GM08714 (cell line): Measurements from ENCODE around the gene NTF3.

ENCODE experiments used
- H3K4me3 ChIP-seq: fragments of 200-500 bp; sonication (Bioruptor generic); 2 replicates; pipeline ENCODE4 v1.5.1; 2014; ENCODE audit warnings: mild to moderate bottlenecking, low read length, inconsistent platforms
- ZNF274 ChIP-seq: IDR thresholded peaks from 2 replicates; pipeline ENCODE4 v1.6.1; 2012; ENCODE audit warnings: mild to moderate bottlenecking, low read depth, low read length

Gene NTF3

DNA sequence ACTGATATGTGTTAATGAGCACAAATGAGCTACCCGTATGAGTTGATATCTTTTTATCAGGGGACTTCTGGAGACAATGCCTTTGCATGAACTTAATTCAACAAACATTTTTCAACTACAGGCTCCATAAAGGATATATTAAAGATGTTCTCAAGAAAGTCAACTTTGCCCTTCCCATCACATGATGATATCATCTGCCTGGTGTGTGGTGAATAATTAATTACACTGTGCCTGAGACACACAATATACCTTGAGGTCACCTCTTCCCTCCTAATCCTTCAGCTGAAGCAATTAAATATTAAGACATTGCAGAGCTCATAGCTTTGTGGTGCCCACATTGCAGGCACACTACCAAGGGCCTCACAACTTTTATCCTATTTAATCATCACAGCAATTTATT, 22.3 kb upstream of the NTF3 start:
- no peak for TF ChIP-seq ZNF274
- no peak overlapping the region for H3K4me3 ChIP-seq

DNA sequence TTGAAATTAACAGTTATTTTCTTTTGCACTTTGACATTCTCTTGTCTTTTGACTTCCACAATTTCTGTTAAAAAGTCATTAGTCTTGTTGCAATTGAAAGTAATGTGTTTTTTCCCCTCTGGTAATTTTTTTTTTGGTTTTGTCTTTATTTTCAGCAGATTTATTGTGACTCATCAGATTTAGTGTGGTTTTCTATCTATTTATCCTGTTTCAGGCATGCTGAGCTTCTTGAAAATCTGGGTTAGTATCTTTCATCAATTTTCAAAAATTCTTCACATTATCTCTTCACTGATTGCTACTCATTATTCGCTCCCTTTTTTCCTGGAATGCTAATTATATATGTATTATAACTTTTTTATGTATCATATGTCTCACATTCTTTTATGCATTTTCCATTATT, 15.3 kb upstream of the NTF3 start:
- TF ChIP-seq ZNF274, result no peak
- no peak overlapping the region for H3K4me3 ChIP-seq

DNA sequence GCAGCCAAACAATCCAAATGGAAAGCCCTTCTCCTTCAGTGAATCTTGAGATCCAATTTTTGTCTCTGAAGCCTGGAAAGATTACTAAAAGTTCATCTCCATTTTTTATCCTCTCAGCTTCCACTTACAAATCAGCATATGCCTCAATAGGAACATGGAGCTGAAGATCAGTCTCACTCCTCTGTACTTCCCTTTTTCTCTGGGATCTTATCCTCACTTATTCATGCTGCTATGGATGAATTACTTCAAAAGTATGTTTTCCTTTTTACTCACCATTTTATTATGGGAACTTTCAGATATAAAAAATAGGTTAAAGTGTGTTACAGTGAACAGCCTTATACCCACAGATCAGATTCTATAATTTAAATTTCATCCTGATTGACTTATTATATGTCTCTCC, 14.4 kb upstream of the NTF3 start:
- no peak for TF ChIP-seq ZNF274
- H3K4me3 ChIP-seq, result no peak overlapping the region

DNA sequence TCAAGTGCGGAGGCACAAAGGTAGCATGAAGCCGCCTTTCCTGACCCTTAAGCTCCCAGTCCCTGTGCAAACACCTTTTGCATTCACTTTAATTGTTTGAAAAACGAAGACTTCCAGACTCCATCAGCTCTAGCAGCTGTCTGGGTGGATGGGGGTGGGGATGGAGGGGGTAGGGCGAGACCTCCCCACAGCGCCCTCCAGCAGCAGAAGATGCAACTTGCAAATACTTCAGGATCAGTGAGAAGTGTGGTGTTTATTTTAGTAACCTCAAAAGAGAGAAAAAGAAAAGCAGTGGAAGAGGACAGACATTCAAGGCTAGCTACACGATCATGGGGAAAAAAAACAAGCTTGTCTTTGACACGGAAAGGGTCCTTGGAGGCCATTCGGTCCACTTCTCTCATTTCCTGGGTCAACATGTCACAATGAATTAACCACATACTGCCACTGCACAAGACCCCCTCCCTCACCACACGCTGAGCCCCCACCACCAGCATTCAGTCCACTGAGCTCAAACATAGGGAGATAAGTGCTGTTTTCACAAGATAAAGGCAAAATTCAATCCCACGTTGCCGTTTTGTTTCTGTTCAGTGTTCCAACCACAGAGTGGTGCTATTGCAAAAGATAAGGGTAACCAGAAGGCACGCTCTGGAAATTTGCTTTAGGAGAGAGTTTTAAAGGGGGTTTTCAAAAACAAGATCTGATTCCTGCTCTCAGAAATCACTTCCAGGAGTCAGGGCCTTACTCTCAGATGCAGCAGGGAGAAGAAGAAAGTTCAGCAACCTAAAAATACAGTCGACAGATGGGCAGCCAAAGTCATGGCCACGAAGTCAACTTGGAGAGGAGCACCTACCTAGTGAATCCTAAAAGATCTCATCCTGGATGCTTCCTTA, 3.3 kb upstream of the NTF3 start:
- no peak overlapping the region for H3K4me3 ChIP-seq
- no peak for TF ChIP-seq ZNF274

GRCh38 chr12:5429741-5430557, 2.0 kb upstream of the NTF3 start:
- TF ChIP-seq ZNF274, result no peak
- H3K4me3 ChIP-seq, result no peak overlapping the region

DNA sequence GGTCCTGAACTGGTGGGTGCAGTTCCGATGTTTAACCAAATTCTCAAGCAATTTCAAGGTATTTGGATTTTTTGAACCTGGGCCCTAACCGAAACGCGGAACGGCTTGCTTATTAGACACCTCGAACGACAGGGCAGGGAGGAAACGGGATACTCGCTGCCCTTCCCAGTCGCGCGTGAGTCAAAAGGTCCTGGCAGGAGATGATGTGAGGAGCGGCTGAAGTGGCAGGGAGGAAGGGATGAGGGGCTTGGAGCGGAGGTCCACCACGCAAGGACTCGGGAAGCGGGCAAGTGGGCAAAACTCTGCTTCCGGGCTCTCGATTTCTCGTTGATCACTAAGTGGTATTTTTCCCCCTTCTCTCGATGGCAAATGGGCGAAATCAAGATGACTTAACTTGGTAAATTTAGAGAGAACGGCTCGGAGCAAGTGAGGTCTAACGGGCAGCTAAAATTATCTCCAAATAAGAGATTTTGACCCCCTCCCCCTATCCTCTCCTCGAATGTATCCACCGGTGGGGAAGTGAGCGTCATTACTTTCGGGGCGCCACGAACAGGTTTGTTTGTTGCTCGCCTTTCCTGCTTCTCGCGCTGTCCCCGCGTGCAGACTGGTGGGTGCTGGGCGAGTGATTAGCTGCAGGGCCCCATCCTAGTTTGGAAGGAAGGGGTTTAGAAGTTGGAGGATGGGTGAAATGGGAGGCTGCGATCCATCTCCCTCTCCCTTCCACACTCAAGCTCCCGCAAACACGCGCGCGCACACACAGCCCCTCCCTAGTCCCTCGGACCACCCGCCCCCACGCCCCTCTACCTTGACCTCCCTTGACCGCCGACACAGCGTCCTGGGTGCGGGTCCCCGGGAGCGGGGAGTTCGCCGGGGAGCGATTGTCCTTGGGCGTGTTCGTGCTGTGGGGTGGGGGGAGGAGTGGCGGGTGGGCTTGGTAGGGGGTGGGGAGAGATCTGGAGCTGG, 986 bp upstream of the NTF3 start:
- TF ChIP-seq ZNF274, result no peak
- no peak overlapping the region for H3K4me3 ChIP-seq

- no peak overlapping the region for H3K4me3 ChIP-seq
- no peak for TF ChIP-seq ZNF274
Measured at GRCh38 chr12:5433081-5433844, 1.4 kb downstream of the NTF3 start.

GRCh38 chr12:5433845-5434646, 2.1 kb downstream of the NTF3 start:
- no peak overlapping the region for H3K4me3 ChIP-seq
- TF ChIP-seq ZNF274, result no peak

- no peak overlapping the region for H3K4me3 ChIP-seq
- no peak for TF ChIP-seq ZNF274
Measured at GRCh38 chr12:5434647-5435560, 3.0 kb downstream of the NTF3 start.

- no peak overlapping the region for H3K4me3 ChIP-seq
- TF ChIP-seq ZNF274, result no peak
Measured at GRCh38 chr12:5437182-5437583, 5.3 kb downstream of the NTF3 start.

- no peak overlapping the region for H3K4me3 ChIP-seq
- TF ChIP-seq ZNF274, result no peak
Measured at GRCh38 chr12:5437589-5437988, 5.7 kb downstream of the NTF3 start.
